ENCODE measurements around the gene MYO1G.

DNA sequence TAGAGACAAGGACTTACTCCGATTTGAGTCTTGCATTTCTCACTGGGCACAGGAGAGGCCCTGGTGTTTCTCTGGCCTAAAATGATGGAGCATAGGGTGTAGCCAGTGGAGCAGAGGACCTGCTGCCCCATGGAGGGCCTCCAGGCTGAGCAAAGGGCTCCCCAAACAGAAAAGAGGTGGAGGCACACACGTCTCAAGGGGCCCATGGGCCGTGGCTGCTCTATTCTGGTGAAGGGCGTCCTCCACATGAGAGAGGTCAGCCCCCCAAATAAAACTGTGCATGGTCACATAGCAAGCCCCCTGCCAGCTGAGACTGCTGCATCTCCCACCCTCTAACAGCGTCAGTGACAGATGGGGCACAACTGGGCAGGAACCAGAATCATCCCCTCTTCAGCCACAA is 41.4 kb downstream of the MYO1G start:
- TF ChIP-seq EZH2 (IDR thresholded peaks at IDR 0.05; ENCODE audit: borderline replicate concordance, low read depth, low read length, severe bottlenecking) = no peak
- TF ChIP-seq, protein P1, sequence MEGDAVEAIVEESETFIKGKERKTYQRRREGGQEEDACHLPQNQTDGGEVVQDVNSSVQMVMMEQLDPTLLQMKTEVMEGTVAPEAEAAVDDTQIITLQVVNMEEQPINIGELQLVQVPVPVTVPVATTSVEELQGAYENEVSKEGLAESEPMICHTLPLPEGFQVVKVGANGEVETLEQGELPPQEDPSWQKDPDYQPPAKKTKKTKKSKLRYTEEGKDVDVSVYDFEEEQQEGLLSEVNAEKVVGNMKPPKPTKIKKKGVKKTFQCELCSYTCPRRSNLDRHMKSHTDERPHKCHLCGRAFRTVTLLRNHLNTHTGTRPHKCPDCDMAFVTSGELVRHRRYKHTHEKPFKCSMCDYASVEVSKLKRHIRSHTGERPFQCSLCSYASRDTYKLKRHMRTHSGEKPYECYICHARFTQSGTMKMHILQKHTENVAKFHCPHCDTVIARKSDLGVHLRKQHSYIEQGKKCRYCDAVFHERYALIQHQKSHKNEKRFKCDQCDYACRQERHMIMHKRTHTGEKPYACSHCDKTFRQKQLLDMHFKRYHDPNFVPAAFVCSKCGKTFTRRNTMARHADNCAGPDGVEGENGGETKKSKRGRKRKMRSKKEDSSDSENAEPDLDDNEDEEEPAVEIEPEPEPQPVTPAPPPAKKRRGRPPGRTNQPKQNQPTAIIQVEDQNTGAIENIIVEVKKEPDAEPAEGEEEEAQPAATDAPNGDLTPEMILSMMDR (IDR thresholded peaks at IDR 0.05; ENCODE audit: borderline replicate concordance, extremely low read depth, low read length, poor library complexity, severe bottlenecking) = no peak

All from DND-41 (cell line).